Aorta (tissue), 5 donors: ENCODE results near the gene ZHX3. TPM values are rescaled to one million over a fixed set of nuclear protein-coding genes. Genes with fewer than 3 reads are reported as not detected.

ENCODE experiments used
- ATAC-seq: fragments of 200-7000 bp; cut with Tn5 transposase; one replicate; pipeline ENCODE4 v1.9.1; 2022; ENCODE audit warnings: moderate library complexity; ENCODE audit not compliant: low FRiP score
- DNase-seq, 2 donors: peaks; one replicate each; pipeline ENCODE4 v3.0.0-alpha.2; 2020
- H3K27ac ChIP-seq, 2 donors: one replicate each; pipeline ENCODE4 v1.5.1; 2013; ENCODE audit warnings: low read length in 2 of 2, mild to moderate bottlenecking in 2 of 2, moderate library complexity in 2 of 2, control low read depth in 1 of 2, inconsistent platforms in 1 of 2, low read depth in 1 of 2
- H3K27me3 ChIP-seq, 2 donors: one replicate each; pipeline ENCODE4 v1.6.1; 2013; ENCODE audit warnings: control low read depth in 1 of 2, low read length in 1 of 2, mild to moderate bottlenecking in 1 of 2, moderate library complexity in 1 of 2; ENCODE audit not compliant: insufficient read depth in 2 of 2, control insufficient read depth in 1 of 2
- H3K36me3 ChIP-seq, 2 donors: one replicate each; pipeline ENCODE4 v1.6.1; 2013; ENCODE audit warnings: control low read depth in 1 of 2, low read length in 1 of 2, mild to moderate bottlenecking in 1 of 2; ENCODE audit not compliant: insufficient read depth in 2 of 2, control insufficient read depth in 1 of 2
- H3K4me1 ChIP-seq, 2 donors: one replicate each; pipeline ENCODE4 v1.6.1; 2013; ENCODE audit warnings: low read length in 2 of 2, control low read depth in 1 of 2, mild to moderate bottlenecking in 1 of 2, moderate library complexity in 1 of 2; ENCODE audit not compliant: insufficient read depth in 2 of 2, control insufficient read depth in 1 of 2
- H3K4me3 ChIP-seq, 2 donors: one replicate each; pipeline ENCODE4 v1.5.1; 2013; ENCODE audit warnings: low read length in 2 of 2, control low read depth in 1 of 2, mild to moderate bottlenecking in 1 of 2
- H3K9me3 ChIP-seq: one replicate; pipeline ENCODE4 v1.6.1; 2013; ENCODE audit warnings: mild to moderate bottlenecking, low read length; ENCODE audit not compliant: control insufficient read depth
- WGBS, 2 donors: extraction: QIAGEN DNeasy Blood & Tissue Kit; methylation state at CpG; one replicate each; pipeline ENCODE4 v1.1.7; 2013; 5-methylcytosine and 5-hydroxymethylcytosine counted together
- intact Hi-C, 2 donors: fragments of 100-400 bp; cut with DNase I; formaldehyde crosslinking; loops; one replicate each; pipeline versions ENCODE4 v1.14.2 to v1.15.0; 2022
- polyA plus RNA-seq, 2 donors: library from polyadenylated mRNA; stranded (reverse); fragments of 200-250 nt; gene quantifications; one replicate each; pipeline ENCODE4 v1.2.3, GENCODE V29; 2013
- total RNA-seq, 2 donors: library from RNA; stranded (reverse); fragmentation: NEBNext Ultra II Directional; extraction: Animal tissue kit (Norgen Biotek cat#: 25700); gene quantifications; one replicate each; pipeline ENCODE4 v1.2.1, GENCODE V29; 2021
- donor health status: healthy with polysubstance abuse.
- donor health status: Bipolar disorder and iron deficiency.
- donor health status: DM: no; HTN: no; CAD: no.
- donor health status: DM: no; HTN: no; CAD: no.
- donor health status: DM: yes; HTN: yes; CAD: no.

Gene ZHX3
- total and polyA plus RNA-seq, 4 donors, result 11.0 to 98.6 (median 38.8) TPM

GRCh38 chr20:41261790-41262717 lies 55.5 kb downstream of the ZHX3 start:
- intact Hi-C loops, result no loop called here
- no peaks in the 10 kb centered on the region for H3K36me3 ChIP-seq
- H3K4me1 ChIP-seq, result peaks cover 0 to 3% of the 10 kb centered on the region in 2 donors
- ATAC-seq (no peak), DNase-seq (no peak)
- H3K27ac ChIP-seq, result no peak overlapping the region
- no peak overlapping the region for H3K4me3 ChIP-seq
- H3K27me3 ChIP-seq, result no peaks in the 10 kb centered on the region
- H3K9me3 ChIP-seq, result no peaks in the 10 kb centered on the region
- 81 to 82% methylated on average over 2 of the region's 2 CpGs for WGBS, 2 donors

GRCh38 chr20:41261260-41261659 lies 56.3 kb downstream of the ZHX3 start:
- H3K27me3 ChIP-seq, result no peaks in the 10 kb centered on the region
- H3K36me3 ChIP-seq, result no peaks in the 10 kb centered on the region
- H3K27ac ChIP-seq, result no peak overlapping the region
- no peak overlapping the region for H3K4me3 ChIP-seq
- no peak for ATAC-seq
- H3K4me1 ChIP-seq, result peaks cover 0 to 3% of the 10 kb centered on the region in 2 donors
- no peaks in the 10 kb centered on the region for H3K9me3 ChIP-seq
- no peak for DNase-seq
- intact Hi-C loops, result no loop called here

DNA sequence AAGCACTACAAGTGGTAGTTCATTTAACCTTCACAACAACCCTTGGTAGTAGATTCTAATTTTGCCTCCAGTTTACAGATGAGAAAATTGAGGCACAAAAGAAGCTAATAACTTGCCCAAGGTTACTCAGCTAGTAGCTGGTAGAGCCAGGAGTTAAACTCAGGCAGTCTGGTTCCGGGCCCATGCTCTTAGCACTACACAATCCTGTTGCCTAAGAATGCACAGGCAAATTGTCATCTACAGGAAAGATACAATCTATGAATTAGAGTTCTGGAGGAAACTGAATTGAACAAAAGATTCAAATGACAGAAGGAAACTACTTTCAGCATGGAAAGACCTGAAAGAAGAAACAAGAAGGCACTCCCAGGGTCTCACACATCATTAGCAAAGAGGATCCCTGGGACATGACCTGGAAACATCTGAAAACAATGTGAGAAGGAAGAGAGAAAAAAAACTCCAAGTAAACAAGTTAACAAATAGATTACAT lies 56.8 kb downstream of the ZHX3 start:
- DNase-seq, result no peak
- no peak for ATAC-seq
- peaks cover 0 to 3% of the 10 kb centered on the region in 2 donors for H3K4me1 ChIP-seq
- H3K9me3 ChIP-seq, result no peaks in the 10 kb centered on the region
- H3K36me3 ChIP-seq, result no peaks in the 10 kb centered on the region
- intact Hi-C loops, result no loop called here
- no peaks in the 10 kb centered on the region for H3K27me3 ChIP-seq
- H3K4me3 ChIP-seq, result no peak overlapping the region
- no peak overlapping the region for H3K27ac ChIP-seq
- 96 to 97% methylated on average over 1 of the region's 1 CpG for WGBS, 2 donors

- no peak for DNase-seq
- intact Hi-C loops, result no loop called here
- Histone ChIP-seq H3K27me3 (no peaks in the 10 kb centered on the region), H3K4me1 (peaks cover 0 to 3% of the 10 kb centered on the region in 2 donors), H3K27ac (no peak overlapping the region), H3K36me3 (no peaks in the 10 kb centered on the region), H3K4me3 (no peak overlapping the region), H3K9me3 (no peaks in the 10 kb centered on the region)
- no peak for ATAC-seq
Measured at GRCh38 chr20:41259309-41259708, 58.2 kb downstream of the ZHX3 start.

DNA sequence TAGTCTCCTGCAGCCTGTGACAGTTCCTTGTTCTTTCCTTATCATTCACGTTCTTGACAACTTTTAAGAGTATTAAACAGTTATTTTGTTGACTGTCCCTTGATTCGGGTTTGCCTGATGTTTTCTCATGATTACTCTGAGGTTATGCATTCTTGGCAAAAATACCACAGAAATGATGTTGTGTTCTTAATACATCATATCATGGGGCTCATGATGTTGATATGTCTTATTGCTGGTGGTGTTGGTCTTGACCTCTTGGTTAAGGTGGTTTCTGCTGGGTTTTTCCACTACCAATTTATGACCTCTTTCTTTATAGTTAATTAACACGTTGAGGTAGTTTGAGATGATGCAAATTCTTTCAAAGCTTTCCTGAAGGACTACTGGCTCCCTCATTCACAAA lies 59.1 kb downstream of the ZHX3 start:
- Histone ChIP-seq H3K4me1 (peaks cover 0 to 3% of the 10 kb centered on the region in 2 donors), H3K4me3 (no peak overlapping the region), H3K27me3 (no peaks in the 10 kb centered on the region), H3K27ac (no peak overlapping the region), H3K9me3 (no peaks in the 10 kb centered on the region), H3K36me3 (no peaks in the 10 kb centered on the region)
- intact Hi-C loops, result no loop called here
- DNase-seq (no peak), ATAC-seq (no peak)
- 75 to 84% methylated on average over 3 of the region's 3 CpGs for WGBS, 2 donors

DNA sequence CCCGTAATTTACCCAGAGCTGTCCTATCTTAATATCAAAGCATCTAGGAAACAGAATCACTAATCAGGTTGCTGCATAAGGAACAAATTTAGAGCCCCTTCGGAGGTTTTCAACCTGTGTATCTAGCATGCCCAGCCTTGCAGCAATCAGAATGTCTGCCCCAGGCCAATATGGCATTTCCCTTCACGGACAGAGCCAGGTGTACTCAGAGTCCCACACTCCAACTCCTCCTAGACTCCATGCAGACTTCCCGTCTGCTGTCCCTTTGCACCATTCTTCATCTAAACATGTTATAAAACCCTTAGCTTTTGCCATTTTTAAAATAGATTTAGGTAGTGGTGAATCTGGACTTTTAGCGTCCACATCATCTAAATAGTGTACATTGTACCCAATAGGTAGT lies 61.0 kb downstream of the ZHX3 start:
- no peaks in the 10 kb centered on the region for H3K36me3 ChIP-seq
- no peaks in the 10 kb centered on the region for H3K27me3 ChIP-seq
- ATAC-seq, result no peak
- H3K4me3 ChIP-seq, result no peak overlapping the region
- no peaks in the 10 kb centered on the region for H3K9me3 ChIP-seq
- no peak for DNase-seq
- peaks cover 0 to 1% of the 10 kb centered on the region in 2 donors for H3K4me1 ChIP-seq
- intact Hi-C loops, result no loop called here
- H3K27ac ChIP-seq, result no peak overlapping the region
- WGBS, 2 donors, result 96% methylated on average over 5 of the region's 5 CpGs

DNA sequence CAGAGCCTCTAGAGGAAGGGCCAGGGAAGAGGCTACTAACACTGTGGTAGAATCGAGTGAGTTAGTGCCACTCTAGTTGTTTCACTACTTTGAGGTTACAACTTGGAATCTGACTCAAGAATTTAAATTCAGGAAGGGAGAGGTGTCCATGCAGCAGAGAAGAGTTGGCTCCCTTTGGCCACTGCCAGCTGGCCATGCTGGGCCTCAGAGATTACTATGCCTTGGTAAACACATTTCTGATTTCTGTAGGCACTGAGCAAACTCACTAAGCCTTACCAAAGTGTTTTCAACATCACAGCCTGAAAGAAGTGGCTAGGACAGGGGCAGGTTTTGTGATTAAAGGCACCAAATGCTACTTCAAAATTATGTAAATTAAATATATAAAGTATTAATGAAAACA lies 61.9 kb downstream of the ZHX3 start:
- H3K4me1 ChIP-seq, result peaks cover 0 to 1% of the 10 kb centered on the region in 2 donors
- H3K36me3 ChIP-seq, result no peaks in the 10 kb centered on the region
- no peak overlapping the region for H3K4me3 ChIP-seq
- 96 to 98% methylated on average over 1 of the region's 1 CpG for WGBS, 2 donors
- no peak for DNase-seq
- intact Hi-C loops, result no loop called here
- no peaks in the 10 kb centered on the region for H3K27me3 ChIP-seq
- ATAC-seq, result no peak
- H3K9me3 ChIP-seq, result no peaks in the 10 kb centered on the region
- H3K27ac ChIP-seq, result no peak overlapping the region

DNA sequence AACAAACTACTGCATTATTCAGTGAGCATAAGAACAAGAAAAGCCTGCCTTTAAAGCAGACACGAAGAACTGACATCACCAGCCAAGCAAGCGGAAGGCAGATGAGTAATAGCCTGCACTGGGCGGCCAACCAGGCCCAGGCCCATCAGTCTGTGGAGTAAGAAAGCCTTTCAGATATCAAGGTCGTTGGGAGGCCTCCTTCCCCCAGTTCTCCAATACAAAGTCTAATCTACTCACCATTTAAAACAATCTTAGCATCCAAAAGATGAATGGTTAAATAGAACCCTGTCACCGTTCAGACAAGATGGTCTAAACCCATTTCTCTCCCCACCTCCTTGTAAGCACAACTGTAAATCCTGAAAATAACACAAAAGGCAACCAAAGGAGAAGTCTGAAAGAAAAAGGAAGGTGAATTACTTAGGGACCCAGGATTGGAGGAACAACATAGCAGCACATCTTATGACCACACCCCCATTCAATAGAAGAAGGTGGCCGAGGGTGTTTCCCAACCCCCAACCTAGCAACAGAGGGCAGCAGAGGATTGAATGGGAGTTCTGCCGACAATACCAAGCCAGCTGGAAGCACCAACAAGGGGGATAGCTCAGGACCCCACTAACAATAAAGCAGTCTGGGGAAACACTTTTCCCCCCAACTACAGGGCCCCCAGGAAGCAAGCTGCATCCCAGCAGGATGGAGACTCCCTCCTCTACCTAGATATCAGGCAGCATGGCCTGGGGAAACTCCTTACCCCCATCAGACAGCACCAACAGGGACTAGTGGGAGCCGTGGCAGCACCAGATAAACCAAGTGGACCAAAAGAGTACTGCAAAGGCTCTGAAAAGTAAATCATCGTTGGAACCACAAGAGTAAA lies 67.9 kb downstream of the ZHX3 start:
- H3K9me3 ChIP-seq, result no peaks in the 10 kb centered on the region
- H3K36me3 ChIP-seq, result no peaks in the 10 kb centered on the region
- H3K4me1 ChIP-seq, result peaks cover 9 to 19% of the 10 kb centered on the region in 2 donors
- DNase-seq (peak; percentile 86 to 88), ATAC-seq (peak; percentile 88)
- 26 to 27% methylated on average over 9 of the region's 9 CpGs for WGBS, 2 donors
- intact Hi-C loops, result loop anchor here (2.0 to 5.0 kb wide), 3 partner anchors 67 to 72 kb away; partner anchors contain the start of gene ZHX3 (in 2 of the 2)
- H3K4me3 ChIP-seq, result no peak overlapping the region
- H3K27me3 ChIP-seq, result no peaks in the 10 kb centered on the region
- H3K27ac ChIP-seq, result peak overlapping the region; percentile 89 to 95
